ENCODE results near the gene DCAKD.

DNA sequence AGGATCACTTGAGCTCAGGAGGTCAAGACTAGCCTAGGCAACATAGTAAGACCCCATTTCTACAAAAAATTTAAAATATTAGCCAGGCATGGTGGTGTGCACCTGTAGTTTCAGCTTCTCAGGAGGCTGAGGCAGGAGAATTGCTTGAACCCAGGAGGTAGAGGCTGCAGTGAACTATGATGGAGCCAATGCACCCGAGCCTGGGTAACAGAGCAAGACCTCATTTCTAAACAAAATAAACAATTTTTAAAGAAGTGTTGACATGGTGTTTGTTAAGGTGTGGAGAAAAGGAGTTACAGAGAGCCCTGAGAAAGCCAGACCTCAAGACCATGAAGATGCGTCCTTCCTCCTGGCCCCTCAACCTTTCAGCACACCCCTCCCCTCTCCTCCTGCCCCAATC is 45.7 kb downstream of the DCAKD start:
- TF ChIP-seq POLR2A (IDR thresholded peaks at IDR 0.05; ENCODE audit: low read length) (no peak), GATA1 (IDR thresholded peaks at IDR 0.05; ENCODE audit: low read depth, low read length) (no peak)

Measured in erythroblast (primary cell).